ENCODE measurements around the gene ANO1. TPM values are rescaled to one million over a fixed set of nuclear protein-coding genes. Genes with fewer than 3 reads are reported as not detected.

ANO1 gene
- total RNA-seq, 2 experiments from 2014 or later = not detected

GRCh38 chr11:70076461-70076931 is 1.6 kb upstream of the ANO1 start:
- H3K36me3 ChIP-seq (ENCODE audit: insufficient read depth, low read length) = no peaks in the 10 kb centered on the region
- no peak for TF ChIP-seq CTCF (IDR thresholded peaks at IDR 0.05)
- H3K27ac ChIP-seq (ENCODE audit: low read depth in 1 of 2, low read length in 2 of 2) = no peak overlapping the region
- no peaks in the 10 kb centered on the region for H3K36me3 Mint-ChIP-seq (ENCODE audit: low read depth)
- H3K4me3 ChIP-seq (ENCODE audit: low read length) = no peak overlapping the region
- intact Hi-C loops (cut with DNase I, micrococcal nuclease) = loop anchor here in 1 of 2 experiments (10.0 kb wide), 1 partner anchor 132 kb away; no protein-coding TSS in a partner anchor
- no peak for ATAC-seq (ENCODE audit: poor library complexity)
- CTCF ChIA-PET = no interaction called here
- peaks cover 61% of the 10 kb centered on the region for H3K27me3 Mint-ChIP-seq
- H3K27me3 ChIP-seq (ENCODE audit: control insufficient read depth in 1 of 2, insufficient read depth in 2 of 2, low read length in 2 of 2) = peaks cover 42 to 62% of the 10 kb centered on the region in 2 experiments
- POLR2A ChIA-PET = no interaction called here
- no peaks in the 10 kb centered on the region for H3K4me1 ChIP-seq (ENCODE audit: insufficient read depth, low read length)
- H3K9me3 ChIP-seq (ENCODE audit: control insufficient read depth in 1 of 2, insufficient read depth in 1 of 2, low read length in 2 of 2) = no peaks in the 10 kb centered on the region
- no peaks in the 10 kb centered on the region for H3K4me1 Mint-ChIP-seq (ENCODE audit: low read depth)
- no peak overlapping the region for H3K27ac Mint-ChIP-seq
- no peaks in the 10 kb centered on the region for H3K9me3 Mint-ChIP-seq
- no peak for DNase-seq
- H3K4me3 Mint-ChIP-seq = no peak overlapping the region

- no peak for TF ChIP-seq CTCF (IDR thresholded peaks at IDR 0.05)
- no peaks in the 10 kb centered on the region for H3K36me3 Mint-ChIP-seq (ENCODE audit: low read depth)
- POLR2A ChIA-PET = no interaction called here
- Histone ChIP-seq H3K9me3 (ENCODE audit: control insufficient read depth in 1 of 2, insufficient read depth in 1 of 2, low read length in 2 of 2) (no peaks in the 10 kb centered on the region), H3K36me3 (ENCODE audit: insufficient read depth, low read length) (no peaks in the 10 kb centered on the region), H3K27ac (ENCODE audit: low read depth in 1 of 2, low read length in 2 of 2) (no peak overlapping the region), H3K4me1 (ENCODE audit: insufficient read depth, low read length) (no peaks in the 10 kb centered on the region), H3K4me3 (ENCODE audit: low read length) (no peak overlapping the region), H3K27me3 (ENCODE audit: control insufficient read depth in 1 of 2, insufficient read depth in 2 of 2, low read length in 2 of 2) (peaks cover 38 to 56% of the 10 kb centered on the region in 2 experiments)
- peaks cover 51% of the 10 kb centered on the region for H3K27me3 Mint-ChIP-seq
- intact Hi-C loops (cut with DNase I, micrococcal nuclease) = loop anchor here in 1 of 2 experiments (10.0 kb wide), 1 partner anchor 133 kb away; no protein-coding TSS in a partner anchor
- no peak overlapping the region for H3K27ac Mint-ChIP-seq
- ATAC-seq (ENCODE audit: poor library complexity) = no peak
- DNase-seq = no peak
- no peak overlapping the region for H3K4me3 Mint-ChIP-seq
- no peaks in the 10 kb centered on the region for H3K9me3 Mint-ChIP-seq
- CTCF ChIA-PET = no interaction called here
- no peaks in the 10 kb centered on the region for H3K4me1 Mint-ChIP-seq (ENCODE audit: low read depth)
Observed at GRCh38 chr11:70077411-70078094, 564 bp upstream of the ANO1 start.

GRCh38 chr11:70078781-70079616 is 882 bp downstream of the ANO1 start:
- H3K27ac Mint-ChIP-seq = no peak overlapping the region
- ChIA-PET CTCF (no interaction called here), POLR2A (no interaction called here)
- no peak overlapping the region for H3K27ac ChIP-seq (ENCODE audit: low read depth in 1 of 2, low read length in 2 of 2)
- H3K9me3 ChIP-seq (ENCODE audit: control insufficient read depth in 1 of 2, insufficient read depth in 1 of 2, low read length in 2 of 2) = no peaks in the 10 kb centered on the region
- peaks cover 44% of the 10 kb centered on the region for H3K27me3 Mint-ChIP-seq
- intact Hi-C loops (cut with DNase I, micrococcal nuclease) = loop anchor here in 1 of 2 experiments (10.0 kb wide), 1 partner anchor 134 kb away; no protein-coding TSS in a partner anchor
- no peaks in the 10 kb centered on the region for H3K4me1 Mint-ChIP-seq (ENCODE audit: low read depth)
- no peaks in the 10 kb centered on the region for H3K36me3 Mint-ChIP-seq (ENCODE audit: low read depth)
- peaks cover 28 to 42% of the 10 kb centered on the region in 2 experiments for H3K27me3 ChIP-seq (ENCODE audit: control insufficient read depth in 1 of 2, insufficient read depth in 2 of 2, low read length in 2 of 2)
- H3K4me3 ChIP-seq (ENCODE audit: low read length) = no peak overlapping the region
- ATAC-seq (ENCODE audit: poor library complexity) (no peak), DNase-seq (no peak)
- no peaks in the 10 kb centered on the region for H3K4me1 ChIP-seq (ENCODE audit: insufficient read depth, low read length)
- no peaks in the 10 kb centered on the region for H3K9me3 Mint-ChIP-seq
- H3K36me3 ChIP-seq (ENCODE audit: insufficient read depth, low read length) = no peaks in the 10 kb centered on the region
- no peak for TF ChIP-seq CTCF (IDR thresholded peaks at IDR 0.05)
- H3K4me3 Mint-ChIP-seq = no peak overlapping the region

Measured in CD4-positive, alpha-beta T cell (primary cell).